ENCODE measurements around the gene EEF1A2.

EEF1A2 gene

DNA sequence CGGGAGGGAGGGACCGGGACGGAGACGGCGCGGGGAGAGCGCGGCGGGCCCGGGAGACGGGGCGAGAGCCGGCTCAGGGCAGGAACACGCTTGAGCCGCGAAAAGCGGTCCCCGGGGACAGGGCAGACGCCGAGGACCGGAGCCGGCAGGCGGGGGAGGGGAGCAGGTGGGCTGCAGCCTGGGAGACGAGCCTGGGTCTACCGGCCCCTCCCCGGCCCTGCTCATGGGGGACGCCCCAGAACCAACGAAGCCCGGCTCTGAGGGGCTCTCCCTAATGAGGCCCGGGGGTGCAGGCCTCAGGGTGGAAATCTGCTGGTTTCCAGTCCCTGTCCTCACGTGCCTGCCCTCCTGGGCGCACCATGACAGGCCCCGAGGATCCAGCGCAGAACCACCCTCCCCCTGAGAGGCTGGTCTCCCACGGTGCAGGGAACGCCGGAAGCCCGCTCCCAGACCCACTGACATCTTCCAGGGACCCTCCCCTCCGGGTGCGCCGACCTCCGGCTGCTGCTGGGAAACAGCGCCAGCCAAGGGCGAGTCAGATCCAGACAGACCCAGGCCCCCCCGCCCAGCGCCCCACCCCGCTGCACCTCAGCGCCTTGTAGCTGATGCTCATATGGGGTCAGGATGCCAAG, 571 bp upstream of the EEF1A2 start:
- Histone ChIP-seq H3K36me3 (ENCODE audit: control insufficient read depth, insufficient read depth, low read length) (no peaks in the 10 kb centered on the region), H3K27me3 (replicated peaks; ENCODE audit: control insufficient read depth, insufficient read depth, low read length, poor library complexity, severe bottlenecking) (peaks cover 24% of the 10 kb centered on the region)

GRCh38 chr20:63497946-63498935, 642 bp downstream of the EEF1A2 start:
- Histone ChIP-seq H3K36me3 (ENCODE audit: control insufficient read depth, insufficient read depth, low read length) (no peaks in the 10 kb centered on the region), H3K27ac (ENCODE audit: insufficient read depth, low read length, poor library complexity, severe bottlenecking) (no peak overlapping the region), H3K4me3 (ENCODE audit: insufficient read depth, low read depth, low read length, poor library complexity, severe bottlenecking) (no peak overlapping the region), H3K27me3 (replicated peaks; ENCODE audit: control insufficient read depth, insufficient read depth, low read length, poor library complexity, severe bottlenecking) (peaks cover 24% of the 10 kb centered on the region), H3K4me1 (ENCODE audit: control insufficient read depth, insufficient read depth, low read length, poor library complexity, severe bottlenecking) (peaks cover 21% of the 10 kb centered on the region), H3K9me3 (ENCODE audit: control insufficient read depth, low read length) (no peaks in the 10 kb centered on the region)
- DNase-seq: no peak

More for the DNA sequence above, 571 bp upstream of the EEF1A2 start:
- Histone ChIP-seq H3K9me3 (ENCODE audit: control insufficient read depth, low read length) (no peaks in the 10 kb centered on the region), H3K4me1 (ENCODE audit: control insufficient read depth, insufficient read depth, low read length, poor library complexity, severe bottlenecking) (peaks cover 21% of the 10 kb centered on the region), H3K27ac (ENCODE audit: insufficient read depth, low read length, poor library complexity, severe bottlenecking) (no peak overlapping the region), H3K4me3 (ENCODE audit: insufficient read depth, low read depth, low read length, poor library complexity, severe bottlenecking) (peak overlapping the region; percentile 37)
- DNase-seq: no peak

GRCh38 chr20:63497138-63497945, 1.5 kb downstream of the EEF1A2 start:
- Histone ChIP-seq H3K27ac (ENCODE audit: insufficient read depth, low read length, poor library complexity, severe bottlenecking) (no peak overlapping the region), H3K4me3 (ENCODE audit: insufficient read depth, low read depth, low read length, poor library complexity, severe bottlenecking) (no peak overlapping the region), H3K36me3 (ENCODE audit: control insufficient read depth, insufficient read depth, low read length) (no peaks in the 10 kb centered on the region), H3K4me1 (ENCODE audit: control insufficient read depth, insufficient read depth, low read length, poor library complexity, severe bottlenecking) (peaks cover 21% of the 10 kb centered on the region), H3K27me3 (replicated peaks; ENCODE audit: control insufficient read depth, insufficient read depth, low read length, poor library complexity, severe bottlenecking) (peaks cover 24% of the 10 kb centered on the region), H3K9me3 (ENCODE audit: control insufficient read depth, low read length) (no peaks in the 10 kb centered on the region)
- DNase-seq: no peak

DNA sequence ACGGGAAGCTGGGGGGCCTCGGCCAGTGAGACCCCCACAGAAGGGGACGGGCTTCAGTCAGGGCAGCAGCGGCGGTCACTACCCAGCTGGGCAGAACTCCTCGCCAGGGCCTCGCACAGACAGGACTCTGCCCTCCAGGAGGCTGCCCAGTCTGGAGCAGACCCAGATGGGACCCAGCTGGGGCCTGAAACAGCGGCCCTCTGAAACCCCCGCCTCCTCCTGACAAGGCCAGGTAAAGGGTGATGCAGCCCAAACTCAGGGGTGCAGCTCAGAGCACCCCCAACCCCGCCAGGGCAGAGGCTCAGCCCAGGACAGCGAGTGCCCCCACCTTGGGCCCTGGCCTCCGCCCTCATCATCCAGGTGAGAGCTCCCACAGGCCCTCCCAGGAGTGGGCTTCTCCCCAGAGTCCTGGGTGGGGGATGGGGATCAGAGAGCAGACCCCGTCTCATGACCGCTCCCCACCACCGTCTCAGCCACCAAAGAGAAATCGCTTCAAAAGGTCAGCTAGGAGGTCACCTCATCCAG, 2.2 kb downstream of the EEF1A2 start:
- Histone ChIP-seq H3K27me3 (replicated peaks; ENCODE audit: control insufficient read depth, insufficient read depth, low read length, poor library complexity, severe bottlenecking) (peaks cover 24% of the 10 kb centered on the region), H3K4me3 (ENCODE audit: insufficient read depth, low read depth, low read length, poor library complexity, severe bottlenecking) (peak overlapping the region; percentile 4)
- DNase-seq: no peak

DNA sequence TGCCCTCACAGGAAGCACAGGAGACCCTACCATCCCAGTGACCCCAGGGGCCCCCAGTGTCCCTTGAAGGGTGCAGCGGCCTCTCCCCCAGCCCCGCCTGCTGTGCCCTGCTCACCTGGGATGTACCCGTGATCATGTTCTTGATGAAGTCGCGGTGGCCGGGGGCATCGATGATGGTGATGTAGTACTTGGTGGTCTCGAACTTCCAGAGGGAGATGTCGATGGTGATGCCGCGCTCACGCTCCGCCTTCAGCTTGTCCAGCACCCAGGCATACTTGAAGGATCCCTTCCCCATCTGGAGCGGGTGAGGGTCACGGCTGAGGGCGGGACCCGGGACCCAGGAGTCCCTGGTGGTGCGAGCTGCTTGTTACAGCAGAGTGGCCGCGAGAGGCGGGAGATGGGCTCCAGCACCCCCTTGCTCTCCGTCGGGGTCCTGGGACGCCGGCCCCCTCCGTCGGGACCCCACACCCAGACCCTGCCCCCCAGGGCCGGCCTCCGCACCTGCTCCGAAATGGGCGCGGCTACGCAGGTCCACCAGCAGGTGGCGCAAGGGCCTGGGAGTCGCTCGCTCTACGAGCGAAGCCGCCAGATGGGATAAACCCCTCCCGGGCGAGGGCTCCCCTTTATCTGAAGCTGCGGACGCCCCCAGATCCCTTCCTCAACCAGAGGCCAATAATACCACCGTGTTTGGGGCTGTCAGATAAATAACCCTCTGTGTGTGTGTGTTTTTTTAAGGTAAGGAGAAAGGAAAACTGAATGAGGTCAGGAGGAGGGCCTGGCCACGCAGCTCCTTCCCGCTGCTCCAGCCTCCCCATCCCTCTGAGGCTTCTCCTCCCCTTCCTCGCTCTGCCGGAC, 2.9 kb downstream of the EEF1A2 start:
- no peak overlapping the region for H3K27ac ChIP-seq (ENCODE audit: insufficient read depth, low read length, poor library complexity, severe bottlenecking)
- H3K4me1 ChIP-seq (ENCODE audit: control insufficient read depth, insufficient read depth, low read length, poor library complexity, severe bottlenecking): peaks cover 21% of the 10 kb centered on the region
- peak overlapping the region; percentile 4 for H3K4me3 ChIP-seq (ENCODE audit: insufficient read depth, low read depth, low read length, poor library complexity, severe bottlenecking)
- no peaks in the 10 kb centered on the region for H3K36me3 ChIP-seq (ENCODE audit: control insufficient read depth, insufficient read depth, low read length)
- H3K9me3 ChIP-seq (ENCODE audit: control insufficient read depth, low read length): no peaks in the 10 kb centered on the region
- peaks cover 24% of the 10 kb centered on the region for H3K27me3 ChIP-seq (replicated peaks; ENCODE audit: control insufficient read depth, insufficient read depth, low read length, poor library complexity, severe bottlenecking)
- DNase-seq: peak; percentile 46 to 71 (median 59)

More for the DNA sequence above, 2.2 kb downstream of the EEF1A2 start:
- no peaks in the 10 kb centered on the region for H3K36me3 ChIP-seq (ENCODE audit: control insufficient read depth, insufficient read depth, low read length)
- no peaks in the 10 kb centered on the region for H3K9me3 ChIP-seq (ENCODE audit: control insufficient read depth, low read length)
- peaks cover 21% of the 10 kb centered on the region for H3K4me1 ChIP-seq (ENCODE audit: control insufficient read depth, insufficient read depth, low read length, poor library complexity, severe bottlenecking)
- H3K27ac ChIP-seq (ENCODE audit: insufficient read depth, low read length, poor library complexity, severe bottlenecking): no peak overlapping the region

DNA sequence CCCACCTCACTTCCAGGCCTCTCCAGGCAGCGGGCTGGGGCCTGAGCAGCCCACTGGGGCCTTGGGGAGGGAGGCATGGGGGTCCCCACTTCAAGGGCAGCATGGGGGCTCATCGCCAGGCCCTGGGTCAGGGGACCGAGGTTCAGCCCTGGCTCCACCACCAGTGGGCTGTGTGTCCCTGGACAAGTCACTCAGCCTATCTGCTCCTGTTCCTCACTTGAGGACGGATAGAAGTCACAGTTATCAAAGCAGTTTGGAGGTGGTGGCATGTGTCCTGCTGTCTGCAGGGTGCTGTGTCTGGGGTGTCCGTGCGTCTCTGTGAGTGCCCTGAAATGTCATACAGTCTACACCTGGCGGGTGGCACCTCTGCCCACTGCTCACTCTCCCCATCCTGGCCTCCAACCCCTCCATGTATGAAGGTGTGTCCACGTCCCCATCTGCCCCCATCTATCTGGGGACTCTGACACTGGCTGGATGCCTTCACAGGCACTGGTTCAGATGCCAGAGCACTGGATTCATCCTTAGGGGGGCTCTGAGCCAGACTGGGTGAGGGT, 3.6 kb downstream of the EEF1A2 start:
- Histone ChIP-seq H3K36me3 (ENCODE audit: control insufficient read depth, insufficient read depth, low read length) (no peaks in the 10 kb centered on the region), H3K9me3 (ENCODE audit: control insufficient read depth, low read length) (no peaks in the 10 kb centered on the region), H3K4me1 (ENCODE audit: control insufficient read depth, insufficient read depth, low read length, poor library complexity, severe bottlenecking) (peaks cover 21% of the 10 kb centered on the region), H3K4me3 (ENCODE audit: insufficient read depth, low read depth, low read length, poor library complexity, severe bottlenecking) (no peak overlapping the region), H3K27me3 (replicated peaks; ENCODE audit: control insufficient read depth, insufficient read depth, low read length, poor library complexity, severe bottlenecking) (peaks cover 23% of the 10 kb centered on the region), H3K27ac (ENCODE audit: insufficient read depth, low read length, poor library complexity, severe bottlenecking) (no peak overlapping the region)
- no peak for DNase-seq

- H3K27me3 ChIP-seq (replicated peaks; ENCODE audit: control insufficient read depth, insufficient read depth, low read length, poor library complexity, severe bottlenecking): peaks cover 17% of the 10 kb centered on the region
- peaks cover 19% of the 10 kb centered on the region for H3K4me1 ChIP-seq (ENCODE audit: control insufficient read depth, insufficient read depth, low read length, poor library complexity, severe bottlenecking)
- DNase-seq: no peak
- H3K9me3 ChIP-seq (ENCODE audit: control insufficient read depth, low read length): no peaks in the 10 kb centered on the region
- no peak overlapping the region for H3K27ac ChIP-seq (ENCODE audit: insufficient read depth, low read length, poor library complexity, severe bottlenecking)
- H3K4me3 ChIP-seq (ENCODE audit: insufficient read depth, low read depth, low read length, poor library complexity, severe bottlenecking): no peak overlapping the region
- no peaks in the 10 kb centered on the region for H3K36me3 ChIP-seq (ENCODE audit: control insufficient read depth, insufficient read depth, low read length)
Measured at GRCh38 chr20:63494420-63495166, 4.3 kb downstream of the EEF1A2 start.

DNA sequence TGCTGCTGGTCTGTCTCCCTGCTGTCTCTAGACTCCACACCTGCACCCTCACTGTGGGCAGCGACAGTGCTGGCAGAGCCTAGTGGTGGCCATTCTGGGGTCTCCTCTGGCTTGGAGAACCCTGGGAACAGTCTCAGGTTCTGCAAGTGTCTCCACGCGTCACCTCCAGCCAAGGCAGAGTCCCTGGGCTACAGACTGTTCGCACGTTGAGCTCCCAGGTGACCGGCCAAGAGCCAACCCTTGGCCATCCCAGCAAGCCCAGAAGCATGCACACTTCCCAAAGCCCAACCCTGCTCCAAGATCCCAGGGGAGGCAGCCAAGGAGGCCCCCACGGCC, 4.8 kb downstream of the EEF1A2 start:
- peaks cover 15% of the 10 kb centered on the region for H3K4me1 ChIP-seq (ENCODE audit: control insufficient read depth, insufficient read depth, low read length, poor library complexity, severe bottlenecking)
- H3K27me3 ChIP-seq (replicated peaks; ENCODE audit: control insufficient read depth, insufficient read depth, low read length, poor library complexity, severe bottlenecking): peaks cover 14% of the 10 kb centered on the region
- no peaks in the 10 kb centered on the region for H3K9me3 ChIP-seq (ENCODE audit: control insufficient read depth, low read length)
- no peaks in the 10 kb centered on the region for H3K36me3 ChIP-seq (ENCODE audit: control insufficient read depth, insufficient read depth, low read length)
- no peak for DNase-seq
- H3K27ac ChIP-seq (ENCODE audit: insufficient read depth, low read length, poor library complexity, severe bottlenecking): no peak overlapping the region
- H3K4me3 ChIP-seq (ENCODE audit: insufficient read depth, low read depth, low read length, poor library complexity, severe bottlenecking): no peak overlapping the region

All from effector memory CD4-positive, alpha-beta T cell (primary cell).